HepG2 (cell line): ENCODE results near the gene AARS2. TPM values are rescaled to one million over a fixed set of nuclear protein-coding genes. Genes with fewer than 3 reads are reported as not detected.

Experiments
- ATAC-seq: fragments of 200-7000 bp; cut with Tn5 transposase; 3 replicates; pipeline ENCODE4 v1.9.1; 2020; ENCODE audit warnings: mild to moderate bottlenecking, moderate library complexity
- BruUV-seq: library from RNA; stranded (reverse); fragments of 400-500 nt; replicated peaks from 2 replicates; lab custom pipeline; 2021; lab: Mats Ljungman, UMichigan
- CTCF ChIA-PET: fragments of 300-600 bp; formaldehyde crosslinking; extraction: SDS; loops from one replicate; lab custom pipeline; 2021; ENCODE audit warnings: low total read pairs, inconsistent platforms, low intra/inter-chr PET ratio; lab: Yijun Ruan, JAX
- POLR2A ChIA-PET: fragments of 350-600 bp; sonication (Branson Sonifier 250); formaldehyde crosslinking; loops from one replicate; lab custom pipeline; 2020; ENCODE audit warnings: antibody characterized with exemption, inconsistent platforms; lab: Yijun Ruan, JAX
- DNase-seq: peaks from one replicate; pipeline ENCODE4 v3.0.0-alpha.2; 2015; ENCODE audit warnings: low spot score
- FAIRE-seq: peaks from 3 replicates; lab custom pipeline; 2011; peaks lifted over from hg19 to GRCh38; lab: Jason Lieb, UNC
- H2AFZ ChIP-seq: one replicate; pipeline ENCODE4 v1.6.1; 2011; ENCODE audit warnings: low read length, inconsistent platforms
- H3K27ac ChIP-seq: fragments of 300-600 bp; 3 replicates; pipeline ENCODE4 v1.8.0; 2011; ENCODE audit warnings: mixed run types, mild to moderate bottlenecking, mixed read lengths, low read length, inconsistent platforms; ENCODE audit not compliant: insufficient read depth; ENCODE audit errors: extremely low read length
- H3K27me3 ChIP-seq, 2 experiments: fragments of 200-600 bp in 1 of 2; 2 replicates in 1 of 2; 3 replicates in 1 of 2; pipeline versions ENCODE4 v1.6.0 to v1.8.0; 2011; ENCODE audit warnings: low read length in 2 of 2, mild to moderate bottlenecking in 2 of 2, moderate library complexity in 2 of 2, inconsistent platforms in 1 of 2; ENCODE audit not compliant: insufficient read depth in 2 of 2, control insufficient read depth in 1 of 2
- H3K36me3 ChIP-seq, 2 experiments: fragments of 200-600 bp in 1 of 2; replicated peaks in 1 of 2; 2 replicates in 1 of 2; 3 replicates in 1 of 2; pipeline versions ENCODE4 v1.5.1 to v1.8.0; 2011; ENCODE audit warnings: low read length in 2 of 2, inconsistent platforms in 1 of 2; ENCODE audit not compliant: insufficient read depth in 2 of 2, control insufficient read depth in 1 of 2
- H3K4me1 ChIP-seq: 2 replicates; pipeline ENCODE4 v1.5.1; 2012; ENCODE audit warnings: low read length, inconsistent platforms; ENCODE audit not compliant: insufficient read depth
- H3K4me2 ChIP-seq: 2 replicates; pipeline ENCODE4 v1.6.0; 2011; ENCODE audit warnings: low read depth, low read length, inconsistent platforms
- H3K4me3 ChIP-seq, 3 experiments: fragments of 200-600 bp in 1 of 3; sonication (generic), shearing (Covaris generic) in 1 of 3; replicated peaks in 1 of 3; 2 replicates each; pipeline ENCODE4 v1.5.1; 2011 to 2016; ENCODE audit warnings: low read length in 3 of 3, inconsistent platforms in 2 of 3, low read depth in 2 of 3, mild to moderate bottlenecking in 2 of 3, control low read depth in 1 of 3, mixed read lengths in 1 of 3; ENCODE audit not compliant: insufficient read depth in 1 of 3
- H3K79me2 ChIP-seq: one replicate; pipeline ENCODE4 v1.6.1; 2011; ENCODE audit warnings: low read length, inconsistent platforms; ENCODE audit not compliant: insufficient read depth
- H3K9ac ChIP-seq: 2 replicates; pipeline ENCODE4 v1.6.0; 2011; ENCODE audit warnings: mild to moderate bottlenecking, low read depth, low read length, inconsistent platforms; ENCODE audit not compliant: insufficient read depth
- H3K9me3 ChIP-seq: 2 replicates; pipeline ENCODE4 v1.5.1; 2012; ENCODE audit warnings: mild to moderate bottlenecking, low read length
- H4K20me1 ChIP-seq: 2 replicates; pipeline ENCODE4 v1.6.0; 2011; ENCODE audit warnings: inconsistent platforms, mild to moderate bottlenecking, low read length, moderate library complexity; ENCODE audit not compliant: insufficient read depth
- CENPBD1 ChIP-seq: sonication (generic); formaldehyde crosslinking; IDR thresholded peaks from 2 replicates; pipeline ENCODE4 v1.8.0; 2022; ENCODE audit warnings: missing genetic modification reagents, low read depth, mild to moderate bottlenecking, borderline replicate concordance
- DPF2 ChIP-seq: sonication (generic); formaldehyde crosslinking; IDR thresholded peaks from 2 replicates; pipeline ENCODE4 v1.4.0; 2020; ENCODE audit warnings: mild to moderate bottlenecking, low read depth, missing genetic modification reagents, borderline replicate concordance
- HNRNPK ChIP-seq: fragments of 200-400 bp; formaldehyde crosslinking; IDR thresholded peaks from 2 replicates; pipeline ENCODE4 v1.6.1; 2018; ENCODE audit warnings: low read length, low read depth, moderate library complexity, mild to moderate bottlenecking; ENCODE audit not compliant: poor library complexity, severe bottlenecking
- PCBP1 ChIP-seq: fragments of 200-400 bp; formaldehyde crosslinking; IDR thresholded peaks from 2 replicates; pipeline ENCODE4 v1.6.1; 2017; ENCODE audit warnings: mild to moderate bottlenecking, low read depth, low read length, borderline replicate concordance
- ZNF136 ChIP-seq: sonication (generic); formaldehyde crosslinking; IDR thresholded peaks from 2 replicates; pipeline ENCODE4 v1.8.1; 2022; ENCODE audit warnings: low read depth, mild to moderate bottlenecking, moderate library complexity, missing genetic modification reagents
- ZNF331 ChIP-seq: sonication (generic); formaldehyde crosslinking; IDR thresholded peaks from 2 replicates; pipeline ENCODE4 v1.4.0; 2020; ENCODE audit warnings: missing genetic modification reagents
- ZNF501 ChIP-seq: sonication (generic); formaldehyde crosslinking; IDR thresholded peaks from 2 replicates; pipeline ENCODE4 v1.5.1; 2020; ENCODE audit warnings: mild to moderate bottlenecking, moderate library complexity, missing genetic modification reagents
- ZNF773 ChIP-seq: sonication (generic); formaldehyde crosslinking; IDR thresholded peaks from 2 replicates; pipeline ENCODE4 v1.4.0; 2020; ENCODE audit warnings: missing genetic modification reagents, borderline replicate concordance
- ZNF878 ChIP-seq: sonication (generic); formaldehyde crosslinking; IDR thresholded peaks from 2 replicates; pipeline ENCODE4 v1.8.1; 2023; ENCODE audit warnings: mild to moderate bottlenecking, missing genetic modification reagents, moderate library complexity
- ZZZ3 ChIP-seq: sonication (generic); formaldehyde crosslinking; IDR thresholded peaks from 2 replicates; pipeline ENCODE4 v1.4.0; 2020; ENCODE audit warnings: missing genetic modification reagents, mild to moderate bottlenecking, borderline replicate concordance
- WGBS: methylation state at CpG from one replicate; pipeline ENCODE4 v1.1.6; 2017; ENCODE audit warnings: low lambda C conversion rate; 5-methylcytosine and 5-hydroxymethylcytosine counted together
- in situ Hi-C: cut with HindIII; loops from 2 replicates; pipeline ENCODE4 v1.10.0; 2017; ENCODE audit warnings: low pct_unique_long_range_greater_than_20kb; ENCODE audit not compliant: extremely low pct_ligation_motif_present
- intact Hi-C: fragments of 100-400 bp; cut with micrococcal nuclease; formaldehyde crosslinking; loops from one replicate; pipeline ENCODE4 v1.10.0; 2022; ENCODE audit not compliant: unreplicated experiment
- polyA plus RNA-seq, 8 experiments: library from polyadenylated mRNA; depleted of rRNA in 3 of 8; stranded (reverse) in 7 of 8; unstranded in 1 of 8; fragments of >200 nt; fragmentation: Illumina TruSeq in 4 of 8; extraction: Trizol in 4 of 8; gene quantifications; 2 replicates each; pipeline versions ENCODE4 v1.2.1 to v1.2.3, GENCODE V29; 2011 to 2016; ENCODE audit warnings: low read depth in 4 of 8, missing spikeins in 1 of 8, mixed read lengths in 1 of 8; ENCODE audit not compliant: insufficient read depth in 1 of 8
- total RNA-seq, 5 experiments: library from RNA; depleted of rRNA; stranded (reverse); fragments of >200 nt; fragmentation: Illumina TruSeq; extraction: Trizol; gene quantifications; 2 replicates each; pipeline ENCODE4 v1.2.3, GENCODE V29; 2016; ENCODE audit warnings: low read depth in 1 of 5

The AARS2 gene
- total and polyA plus RNA-seq, 2 of the 13 experiments (the other 11 are each of a cell fraction or from before 2014, with no cell fraction given): 7.5 to 24.1 TPM

GRCh38 chr6:44284867-44285266, 28.3 kb downstream of the AARS2 start:
- FAIRE-seq (no peak), DNase-seq (no peak), ATAC-seq (no peak)
- H3K4me3 ChIP-seq: no peak overlapping the region
- in situ Hi-C loops (no loop called here), intact Hi-C loops (no loop called here)
- H3K79me2 ChIP-seq: no peaks in the 10 kb centered on the region
- no peak overlapping the region for H3K4me2 ChIP-seq
- no peak overlapping the region for H3K9ac ChIP-seq
- no peaks in the 10 kb centered on the region for H3K9me3 ChIP-seq
- no TSS peak for BruUV-seq
- POLR2A ChIA-PET: no interaction called here
- CTCF ChIA-PET: no interaction called here
- H4K20me1 ChIP-seq: no peaks in the 10 kb centered on the region; the same call in 1 of the 2 replicates
- no peak overlapping the region for H2AFZ ChIP-seq
- peaks cover 0 to 73% of the 10 kb centered on the region in 2 experiments; a peak in 4 of 5 replicates for H3K27me3 ChIP-seq
- no peak for TF ChIP-seq ZNF501
- no peak for TF ChIP-seq PCBP1
- no peak for TF ChIP-seq ZZZ3 (CRISPR knock-in tag)
- no peak for TF ChIP-seq ZNF331 (CRISPR knock-in tag)
- TF ChIP-seq CENPBD1 (CRISPR knock-in tag): no peak
- 2% methylated on average over 4 of the region's 4 CpGs for WGBS
- no peak overlapping the region for H3K27ac ChIP-seq
- H3K4me1 ChIP-seq: no peaks in the 10 kb centered on the region
- no peaks in the 10 kb centered on the region for H3K36me3 ChIP-seq

- Histone ChIP-seq H3K9ac (no peak overlapping the region), H3K27ac (no peak overlapping the region), H3K4me2 (no peak overlapping the region), H3K4me3 (no peak overlapping the region), H2AFZ (no peak overlapping the region), H3K36me3 (no peaks in the 10 kb centered on the region), H3K9me3 (no peaks in the 10 kb centered on the region), H3K27me3 (peaks cover 4 to 75% of the 10 kb centered on the region in 2 experiments; a peak in 4 of 5 replicates), H4K20me1 (no peaks in the 10 kb centered on the region; the same call in 1 of the 2 replicates), H3K79me2 (no peaks in the 10 kb centered on the region), H3K4me1 (no peaks in the 10 kb centered on the region)
- DNase-seq: no peak
- CTCF ChIA-PET: no interaction called here
- POLR2A ChIA-PET: interaction anchor here (0.6 kb wide), 1 partner anchor 199 kb away, joined by 3 read pairs; no protein-coding TSS in a partner anchor
- 1% methylated on average over 2 of the region's 2 CpGs for WGBS
- FAIRE-seq: no peak
- TF ChIP-seq HNRNPK: no peak
- no peak for TF ChIP-seq ZNF878 (CRISPR knock-in tag)
- TF ChIP-seq ZNF773 (CRISPR knock-in tag): no peak
- TF ChIP-seq ZNF136 (CRISPR knock-in tag): no peak
- TF ChIP-seq DPF2 (CRISPR knock-in tag): no peak
- intact Hi-C loops (no loop called here), in situ Hi-C loops (no loop called here)
- no TSS peak for BruUV-seq
- ATAC-seq: no peak
Measured at GRCh38 chr6:44284121-44284520, 29.0 kb downstream of the AARS2 start.
